ENCODE data around the gene NOTCH2.

DNA sequence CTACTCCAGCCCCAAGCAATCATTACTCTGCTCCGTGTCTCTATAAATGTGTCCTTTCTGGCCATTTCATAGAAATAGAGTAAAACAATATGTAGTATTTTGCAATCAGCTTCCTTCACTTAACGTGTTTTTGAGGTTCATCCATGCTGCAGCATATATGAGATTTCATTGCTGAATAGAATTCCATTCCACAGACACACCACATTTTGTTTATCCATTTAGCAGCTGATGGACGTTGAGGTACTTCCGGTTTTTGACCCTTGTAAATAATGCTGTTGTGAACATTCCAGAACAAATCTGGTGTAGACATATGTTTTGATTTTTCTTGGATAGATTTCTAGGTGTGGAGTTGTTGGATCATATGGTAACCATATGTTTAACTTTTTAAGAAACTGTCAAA lies 203.8 kb downstream of the NOTCH2 start:
- TF ChIP-seq POLR2A (IDR thresholded peaks at IDR 0.05): no peak
- TF ChIP-seq, protein P1, sequence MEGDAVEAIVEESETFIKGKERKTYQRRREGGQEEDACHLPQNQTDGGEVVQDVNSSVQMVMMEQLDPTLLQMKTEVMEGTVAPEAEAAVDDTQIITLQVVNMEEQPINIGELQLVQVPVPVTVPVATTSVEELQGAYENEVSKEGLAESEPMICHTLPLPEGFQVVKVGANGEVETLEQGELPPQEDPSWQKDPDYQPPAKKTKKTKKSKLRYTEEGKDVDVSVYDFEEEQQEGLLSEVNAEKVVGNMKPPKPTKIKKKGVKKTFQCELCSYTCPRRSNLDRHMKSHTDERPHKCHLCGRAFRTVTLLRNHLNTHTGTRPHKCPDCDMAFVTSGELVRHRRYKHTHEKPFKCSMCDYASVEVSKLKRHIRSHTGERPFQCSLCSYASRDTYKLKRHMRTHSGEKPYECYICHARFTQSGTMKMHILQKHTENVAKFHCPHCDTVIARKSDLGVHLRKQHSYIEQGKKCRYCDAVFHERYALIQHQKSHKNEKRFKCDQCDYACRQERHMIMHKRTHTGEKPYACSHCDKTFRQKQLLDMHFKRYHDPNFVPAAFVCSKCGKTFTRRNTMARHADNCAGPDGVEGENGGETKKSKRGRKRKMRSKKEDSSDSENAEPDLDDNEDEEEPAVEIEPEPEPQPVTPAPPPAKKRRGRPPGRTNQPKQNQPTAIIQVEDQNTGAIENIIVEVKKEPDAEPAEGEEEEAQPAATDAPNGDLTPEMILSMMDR (IDR thresholded peaks at IDR 0.05): no peak

Measured in breast epithelium (tissue), 3 donors.